ENCODE results near the gene GGT6.

The GGT6 gene

DNA sequence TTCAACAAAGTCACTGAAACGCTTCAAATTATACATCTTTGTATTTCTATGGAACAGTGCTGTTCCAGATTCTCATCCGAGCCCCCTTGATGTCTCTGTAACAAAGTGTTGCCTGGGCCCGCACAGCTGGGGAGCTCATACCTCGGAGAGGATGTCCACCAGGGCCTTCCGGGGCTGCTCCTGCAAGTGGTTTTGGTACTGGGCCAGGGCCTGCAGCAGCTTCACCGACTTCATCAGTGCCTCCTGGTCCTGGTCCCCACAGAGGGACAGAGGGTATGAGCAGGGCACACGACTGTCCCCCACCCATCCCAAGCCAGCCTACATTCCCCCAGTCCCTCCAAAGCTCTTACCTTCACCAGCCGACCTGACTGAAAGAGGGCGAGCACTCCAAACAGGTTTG lies 6.7 kb downstream of the GGT6 start:
- no peak for DNase-seq (ENCODE audit: low read depth in 3 of 3)

GRCh38 chr17:4551796-4552525 lies 8.4 kb downstream of the GGT6 start:
- no peak for DNase-seq (ENCODE audit: low read depth in 3 of 3)

DNA sequence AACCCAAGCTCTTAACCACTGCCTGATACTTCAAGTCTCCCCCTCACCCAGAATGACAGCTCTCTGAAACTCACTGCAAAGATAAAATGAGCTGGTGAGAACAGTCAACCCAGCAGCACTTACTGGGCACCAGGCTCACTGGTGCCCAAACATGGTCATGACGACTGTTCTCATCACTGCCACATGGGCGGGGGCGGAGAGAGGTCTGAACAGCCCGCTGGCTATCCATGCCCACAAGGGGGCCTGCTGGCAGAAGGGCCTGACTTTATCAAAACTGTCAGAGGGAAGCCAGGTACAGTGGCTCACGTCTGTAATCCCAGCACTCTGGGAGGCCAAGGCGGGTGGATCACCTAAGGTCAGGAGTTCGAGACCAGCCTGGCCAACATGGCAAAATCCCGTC lies 9.2 kb downstream of the GGT6 start:
- DNase-seq (ENCODE audit: low read depth in 3 of 3): no peak

GRCh38 chr17:4550534-4551039 lies 9.8 kb downstream of the GGT6 start:
- DNase-seq (ENCODE audit: low read depth in 3 of 3): no peak

- DNase-seq (ENCODE audit: low read depth in 3 of 3): no peak
Observed at GRCh38 chr17:4549781-4550533, 10.4 kb downstream of the GGT6 start.

- no peak for DNase-seq (ENCODE audit: low read depth in 3 of 3)
Observed at GRCh38 chr17:4548721-4549531, 11.5 kb downstream of the GGT6 start.

GRCh38 chr17:4548061-4548461 lies 12.3 kb downstream of the GGT6 start:
- DNase-seq (ENCODE audit: low read depth in 3 of 3): no peak

- no peak for DNase-seq (ENCODE audit: low read depth in 3 of 3)
Observed at GRCh38 chr17:4547118-4547906, 13.1 kb downstream of the GGT6 start.

DNA sequence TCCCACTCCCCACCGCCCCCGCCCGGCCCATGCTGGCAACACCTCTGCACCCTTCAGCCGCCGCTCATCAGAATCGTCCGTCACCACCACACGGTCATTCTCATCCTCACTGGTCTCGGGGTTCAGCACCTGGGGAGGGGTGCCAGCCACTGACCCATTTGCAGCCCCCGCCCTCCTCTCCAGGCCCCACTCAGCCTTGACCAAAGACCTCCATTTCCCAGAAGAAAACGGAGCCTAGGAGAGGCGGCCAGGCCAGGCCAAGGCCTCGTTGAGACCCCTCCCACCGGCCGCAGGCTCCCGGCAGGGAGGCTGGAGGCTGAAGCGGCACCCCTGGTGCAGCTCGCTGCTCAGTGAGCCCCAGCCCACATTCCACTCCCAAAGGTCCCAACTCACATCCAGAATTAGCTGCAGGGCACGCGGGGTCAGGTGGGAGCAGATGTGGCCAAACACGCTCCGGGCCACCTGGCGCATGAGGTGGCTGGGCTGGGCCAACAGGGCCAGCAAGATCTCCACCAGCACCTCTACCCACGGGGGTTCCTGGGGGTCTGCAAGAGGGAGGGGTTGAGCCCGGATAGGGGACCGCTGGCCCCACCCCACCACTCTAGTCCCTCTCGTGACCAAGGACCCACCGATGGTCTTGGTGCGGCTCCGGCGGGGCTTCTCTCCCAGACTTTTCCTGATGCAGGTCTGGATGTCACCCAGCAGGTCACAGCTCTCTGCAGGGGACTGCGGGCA lies 15.0 kb downstream of the GGT6 start:
- DNase-seq (ENCODE audit: low read depth in 3 of 3): no peak

DNA sequence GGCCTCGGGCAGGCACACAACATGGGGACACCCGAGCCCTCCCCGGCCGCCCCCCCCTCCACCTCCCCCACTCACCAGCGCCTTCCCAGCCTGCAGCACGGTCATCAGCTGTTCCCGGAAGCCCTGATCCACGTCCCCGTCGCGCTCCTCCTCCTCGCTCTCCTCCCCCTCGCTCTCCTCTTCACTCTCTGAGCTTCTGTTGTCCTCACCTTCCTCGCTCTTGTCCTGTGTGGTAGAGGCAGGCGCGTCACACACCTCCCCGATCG lies 15.5 kb downstream of the GGT6 start:
- no peak for DNase-seq (ENCODE audit: low read depth in 3 of 3)

- no peak for DNase-seq (ENCODE audit: low read depth in 3 of 3)
Observed at GRCh38 chr17:4544135-4544950, 16.0 kb downstream of the GGT6 start.

DNA sequence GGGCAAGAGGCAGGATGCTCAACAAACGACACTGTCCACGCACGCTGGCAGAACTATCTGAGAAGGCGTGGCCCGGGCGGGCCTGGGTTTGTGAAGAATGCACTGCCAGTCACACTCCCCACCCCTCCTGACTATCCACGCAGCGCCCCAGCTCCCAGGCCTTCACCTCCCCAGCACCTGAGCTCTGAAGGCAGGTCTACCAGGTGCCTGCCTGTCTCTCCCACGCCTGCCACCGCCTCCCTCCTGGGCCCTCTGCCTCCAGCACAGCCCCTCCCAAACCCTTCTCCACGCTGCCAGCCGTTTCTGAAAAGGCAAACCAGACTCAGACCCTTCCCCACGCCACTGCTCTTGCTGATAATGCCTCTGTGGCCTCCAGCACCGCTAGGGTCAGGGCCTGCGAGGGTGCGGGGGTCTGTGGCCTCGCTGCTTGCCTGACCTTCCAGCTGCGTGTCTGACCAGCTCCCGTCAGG lies 16.8 kb downstream of the GGT6 start:
- no peak for DNase-seq (ENCODE audit: low read depth in 3 of 3)

DNA sequence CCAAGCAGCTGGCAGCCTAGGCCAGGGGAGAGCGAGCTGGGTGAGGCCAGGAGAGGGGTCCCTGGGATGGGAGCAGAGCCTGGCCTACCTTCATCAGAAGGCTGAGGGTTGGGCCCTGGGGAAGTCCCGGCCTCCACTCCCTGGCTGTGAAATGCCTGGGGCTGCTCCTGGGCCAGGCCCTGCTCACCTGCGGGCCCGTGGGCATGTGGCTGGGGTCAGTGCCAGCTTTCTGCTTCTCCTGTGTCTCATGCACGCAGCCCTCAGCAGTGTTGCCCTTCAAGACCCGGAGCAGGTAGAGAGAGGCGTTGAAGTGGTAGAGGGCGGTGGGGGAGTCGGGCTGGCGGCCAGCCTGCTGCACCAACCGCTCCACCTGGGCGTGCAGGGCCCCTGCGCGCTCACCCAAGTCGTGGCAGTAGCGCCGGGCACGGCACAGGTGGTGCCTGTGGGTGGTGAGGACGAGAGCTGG lies 17.6 kb downstream of the GGT6 start:
- no peak for DNase-seq (ENCODE audit: low read depth in 3 of 3)

DNA sequence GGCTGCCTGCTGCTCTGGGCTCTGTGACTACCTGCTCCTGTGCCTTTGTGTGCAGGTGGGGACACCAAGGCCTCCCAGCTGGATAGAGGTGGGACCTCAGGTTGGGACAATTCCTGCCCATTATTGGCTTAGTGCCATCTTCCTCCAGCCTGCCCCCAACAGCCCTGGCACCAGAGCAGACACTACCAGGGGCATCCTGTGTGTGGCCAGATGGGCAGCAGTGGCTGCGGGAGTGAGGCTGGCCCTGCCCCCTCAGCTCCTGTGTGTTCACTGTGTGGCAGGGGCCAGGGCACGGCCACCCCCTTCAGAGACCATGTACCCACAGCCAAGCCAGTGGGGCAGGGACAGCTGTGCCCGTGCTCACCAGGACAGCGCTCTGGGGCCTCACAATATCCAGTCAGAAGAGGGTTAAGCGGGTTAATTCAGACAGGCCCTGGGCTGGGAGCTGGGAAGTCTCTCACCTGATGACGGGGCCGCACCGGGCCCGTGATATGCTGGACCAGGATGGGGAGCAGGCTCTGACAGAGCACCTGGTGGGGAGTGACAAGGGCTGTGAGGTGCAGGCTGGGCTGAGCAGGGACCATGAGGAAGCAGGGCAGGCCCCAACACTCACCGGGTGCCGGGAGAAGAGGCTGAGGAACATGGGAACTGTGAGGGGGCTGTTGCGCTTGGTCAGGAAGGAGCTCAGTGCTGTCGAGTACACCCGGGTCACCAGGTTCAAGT lies 18.2 kb downstream of the GGT6 start:
- DNase-seq (ENCODE audit: low read depth in 3 of 3): no peak

GRCh38 chr17:4541328-4542002 lies 18.9 kb downstream of the GGT6 start:
- no peak for DNase-seq (ENCODE audit: low read depth in 3 of 3)

- DNase-seq (ENCODE audit: low read depth in 3 of 3): no peak
Observed at GRCh38 chr17:4540687-4541327, 19.6 kb downstream of the GGT6 start.

- no peak for DNase-seq (ENCODE audit: low read depth in 3 of 3)
Observed at GRCh38 chr17:4540224-4540651, 20.1 kb downstream of the GGT6 start.

DNA sequence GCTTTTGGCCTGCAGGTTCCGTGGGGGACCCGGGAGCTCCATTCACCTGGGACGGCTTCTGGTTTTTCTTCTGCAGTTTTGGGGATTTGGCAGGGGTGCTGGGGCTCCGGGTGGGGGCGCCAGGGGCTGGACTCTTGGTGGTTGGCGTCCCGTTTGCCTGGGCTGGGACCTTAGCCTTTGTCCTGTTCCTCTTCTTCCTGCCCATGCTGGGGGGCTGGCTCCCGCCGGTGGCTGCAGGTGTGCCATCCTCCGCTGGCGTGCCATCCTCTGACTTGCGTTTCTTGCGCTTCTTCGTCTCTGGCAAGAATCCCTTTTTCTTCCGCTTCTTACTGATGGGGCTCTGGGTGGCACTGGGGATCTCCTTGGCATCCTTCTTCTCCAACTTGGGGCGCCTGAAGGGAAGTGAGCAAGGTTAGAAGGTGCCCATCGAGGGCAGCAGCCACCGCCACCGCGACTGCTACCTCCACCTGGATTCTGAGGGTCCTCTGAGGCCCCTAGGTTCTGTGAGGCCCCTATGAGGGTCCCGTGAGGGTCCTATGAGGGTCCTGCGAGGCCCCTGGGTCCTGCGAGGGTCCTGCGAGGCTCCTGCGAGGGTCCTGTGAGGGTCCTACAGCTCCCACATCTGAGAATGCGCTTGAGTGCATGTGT lies 20.7 kb downstream of the GGT6 start:
- no peak for DNase-seq (ENCODE audit: low read depth in 3 of 3)
